Peyer's patch (tissue), 4 donors: ENCODE data around the gene RPL14.

Experiments used
- POLR2A ChIP-seq, 2 donors: fragments of 450-650 bp; IDR thresholded peaks; one replicate each; pipeline ENCODE4 v1.5.1; 2017; ENCODE audit warnings: antibody characterized with exemption in 2 of 2, mild to moderate bottlenecking in 2 of 2, moderate library complexity in 2 of 2
- TF ChIP-seq, protein P1 (sequence below), 6 experiments: fragments of 450-650 bp in 4 of 6; fragments of 200-600 bp in 2 of 6; sonication (generic) in 1 of 6; IDR thresholded peaks; one replicate each; pipeline ENCODE4 v1.5.1; 2017 to 2019; ENCODE audit warnings: antibody characterized with exemption in 6 of 6, mild to moderate bottlenecking in 3 of 6, moderate library complexity in 1 of 6

DNA sequence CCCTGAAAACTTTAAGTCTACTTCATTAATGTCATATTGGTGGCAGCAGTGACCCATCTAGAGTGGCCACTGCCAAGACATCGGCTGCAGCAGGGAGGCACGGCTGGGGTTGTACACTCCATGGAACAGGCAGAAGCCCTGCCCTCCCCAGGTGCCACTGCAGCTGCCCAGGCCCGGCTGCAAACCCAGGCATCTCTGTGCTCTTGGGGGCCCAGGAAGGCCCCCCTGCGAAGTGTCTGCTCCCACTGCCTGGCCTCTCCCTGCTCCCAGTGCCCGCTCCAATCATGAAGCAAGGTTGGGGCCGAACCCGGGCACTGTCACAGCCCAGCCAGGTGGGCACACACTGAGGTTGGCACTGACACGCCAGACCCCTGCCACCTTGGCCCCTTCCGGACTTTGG, 12.1 kb upstream of the RPL14 start:
- TF ChIP-seq POLR2A (IDR thresholded peaks at IDR 0.05) = no peak
- TF ChIP-seq, protein P1, sequence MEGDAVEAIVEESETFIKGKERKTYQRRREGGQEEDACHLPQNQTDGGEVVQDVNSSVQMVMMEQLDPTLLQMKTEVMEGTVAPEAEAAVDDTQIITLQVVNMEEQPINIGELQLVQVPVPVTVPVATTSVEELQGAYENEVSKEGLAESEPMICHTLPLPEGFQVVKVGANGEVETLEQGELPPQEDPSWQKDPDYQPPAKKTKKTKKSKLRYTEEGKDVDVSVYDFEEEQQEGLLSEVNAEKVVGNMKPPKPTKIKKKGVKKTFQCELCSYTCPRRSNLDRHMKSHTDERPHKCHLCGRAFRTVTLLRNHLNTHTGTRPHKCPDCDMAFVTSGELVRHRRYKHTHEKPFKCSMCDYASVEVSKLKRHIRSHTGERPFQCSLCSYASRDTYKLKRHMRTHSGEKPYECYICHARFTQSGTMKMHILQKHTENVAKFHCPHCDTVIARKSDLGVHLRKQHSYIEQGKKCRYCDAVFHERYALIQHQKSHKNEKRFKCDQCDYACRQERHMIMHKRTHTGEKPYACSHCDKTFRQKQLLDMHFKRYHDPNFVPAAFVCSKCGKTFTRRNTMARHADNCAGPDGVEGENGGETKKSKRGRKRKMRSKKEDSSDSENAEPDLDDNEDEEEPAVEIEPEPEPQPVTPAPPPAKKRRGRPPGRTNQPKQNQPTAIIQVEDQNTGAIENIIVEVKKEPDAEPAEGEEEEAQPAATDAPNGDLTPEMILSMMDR (IDR thresholded peaks at IDR 0.05) = no peak
